ENCODE results near the gene RPS25. TPM values are rescaled to one million over a fixed set of nuclear protein-coding genes. Genes with fewer than 3 reads are reported as not detected.
A peak's percentile ranks its signal among the peaks of the same experiment; 100 is the strongest.

The RPS25 gene
- total RNA-seq, 2 donors from 2014 or later: 710 to 758 TPM

DNA sequence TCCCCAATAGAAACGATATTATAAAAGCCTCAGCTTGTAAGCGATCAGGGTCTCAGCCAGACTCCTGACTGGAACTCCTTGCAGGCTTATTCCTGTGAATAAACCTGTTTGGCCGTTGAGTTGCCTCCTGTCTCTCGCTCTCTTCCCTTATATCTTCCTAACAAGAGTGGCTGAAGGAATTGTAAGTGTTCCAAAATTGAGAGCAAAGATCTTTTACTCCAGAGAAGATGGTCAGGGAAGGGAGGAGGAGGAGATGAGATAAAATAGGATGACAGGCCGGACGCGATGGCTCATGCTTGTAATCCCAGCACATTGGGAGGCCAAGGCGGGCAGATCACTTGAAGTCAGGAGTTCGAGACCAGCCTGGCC is 13.8 kb upstream of the RPS25 start:
- Histone ChIP-seq H3K4me3 (no peak overlapping the region), H3K4me1 (no peaks in the 10 kb centered on the region), H3K9me3 (no peaks in the 10 kb centered on the region), H3K36me3 (no peaks in the 10 kb centered on the region), H3K27me3 (no peaks in the 10 kb centered on the region), H3K27ac (no peak overlapping the region), H3K9ac (ENCODE audit: low read depth in 2 of 2, low read length in 2 of 2) (no peak overlapping the region)
- intact Hi-C loops (cut with DNase I): no loop called here
- TF ChIP-seq, protein P1, sequence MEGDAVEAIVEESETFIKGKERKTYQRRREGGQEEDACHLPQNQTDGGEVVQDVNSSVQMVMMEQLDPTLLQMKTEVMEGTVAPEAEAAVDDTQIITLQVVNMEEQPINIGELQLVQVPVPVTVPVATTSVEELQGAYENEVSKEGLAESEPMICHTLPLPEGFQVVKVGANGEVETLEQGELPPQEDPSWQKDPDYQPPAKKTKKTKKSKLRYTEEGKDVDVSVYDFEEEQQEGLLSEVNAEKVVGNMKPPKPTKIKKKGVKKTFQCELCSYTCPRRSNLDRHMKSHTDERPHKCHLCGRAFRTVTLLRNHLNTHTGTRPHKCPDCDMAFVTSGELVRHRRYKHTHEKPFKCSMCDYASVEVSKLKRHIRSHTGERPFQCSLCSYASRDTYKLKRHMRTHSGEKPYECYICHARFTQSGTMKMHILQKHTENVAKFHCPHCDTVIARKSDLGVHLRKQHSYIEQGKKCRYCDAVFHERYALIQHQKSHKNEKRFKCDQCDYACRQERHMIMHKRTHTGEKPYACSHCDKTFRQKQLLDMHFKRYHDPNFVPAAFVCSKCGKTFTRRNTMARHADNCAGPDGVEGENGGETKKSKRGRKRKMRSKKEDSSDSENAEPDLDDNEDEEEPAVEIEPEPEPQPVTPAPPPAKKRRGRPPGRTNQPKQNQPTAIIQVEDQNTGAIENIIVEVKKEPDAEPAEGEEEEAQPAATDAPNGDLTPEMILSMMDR (IDR thresholded peaks at IDR 0.05): no peak
- DNase-seq: no peak

- Histone ChIP-seq H3K36me3 (no peaks in the 10 kb centered on the region), H3K9ac (ENCODE audit: low read depth in 2 of 2, low read length in 2 of 2) (peak within 1 kb of the TSS; percentile 87 to 92), H3K9me3 (no peaks in the 10 kb centered on the region), H3K27ac (peak within 1 kb of the TSS; percentile 75), H3K4me3 (peak within 1 kb of the TSS; percentile 58), H3K4me1 (no peaks in the 10 kb centered on the region), H3K27me3 (no peaks in the 10 kb centered on the region)
- TF ChIP-seq, protein P1 (IDR thresholded peaks at IDR 0.05): peak; percentile 83
- intact Hi-C loops (cut with DNase I): no loop called here
- peak; percentile 99 for DNase-seq
These were observed 12.3 kb upstream of the RPS25 start, which contains the start of gene SLC37A4 for GRCh38 chr11:119030329-119031047. TSS of gene SLC37A4 (minus strand) at chr11:119030877.

GRCh38 chr11:119030029-119030328 is 11.8 kb upstream of the RPS25 start:
- H3K27ac ChIP-seq: peak overlapping the region; percentile 75
- H3K4me1 ChIP-seq: peaks cover 3% of the 10 kb centered on the region
- H3K27me3 ChIP-seq: no peaks in the 10 kb centered on the region
- TF ChIP-seq, protein P1 (IDR thresholded peaks at IDR 0.05): no peak
- intact Hi-C loops (cut with DNase I): no loop called here
- no peaks in the 10 kb centered on the region for H3K36me3 ChIP-seq
- DNase-seq: no peak
- peak overlapping the region; percentile 87 to 92 for H3K9ac ChIP-seq (ENCODE audit: low read depth in 2 of 2, low read length in 2 of 2)
- no peaks in the 10 kb centered on the region for H3K9me3 ChIP-seq
- H3K4me3 ChIP-seq: peak overlapping the region; percentile 58

GRCh38 chr11:119029340-119030028 is 11.3 kb upstream of the RPS25 start:
- Histone ChIP-seq H3K4me3 (peak overlapping the region; percentile 58), H3K27me3 (no peaks in the 10 kb centered on the region), H3K36me3 (no peaks in the 10 kb centered on the region), H3K9me3 (no peaks in the 10 kb centered on the region), H3K27ac (peak overlapping the region; percentile 75), H3K9ac (ENCODE audit: low read depth in 2 of 2, low read length in 2 of 2) (peak overlapping the region; percentile 87 to 92), H3K4me1 (peaks cover 5% of the 10 kb centered on the region)
- intact Hi-C loops (cut with DNase I): no loop called here
- DNase-seq: peak; percentile 91
- TF ChIP-seq, protein P1 (IDR thresholded peaks at IDR 0.05): no peak

- H3K9ac ChIP-seq (ENCODE audit: low read depth in 2 of 2, low read length in 2 of 2): peak overlapping the region in 1 of 2 donors; percentile 87
- H3K4me1 ChIP-seq: peaks cover 5% of the 10 kb centered on the region
These were observed 10.9 kb upstream of the RPS25 start for GRCh38 chr11:119029069-119029339.

More at GRCh38 chr11:119029069-119029339, 10.9 kb upstream of the RPS25 start:
- intact Hi-C loops (cut with DNase I): no loop called here
- peak overlapping the region; percentile 15 for H3K4me3 ChIP-seq
- no peak for DNase-seq
- H3K27me3 ChIP-seq: no peaks in the 10 kb centered on the region
- no peaks in the 10 kb centered on the region for H3K9me3 ChIP-seq
- peak overlapping the region; percentile 75 for H3K27ac ChIP-seq
- no peaks in the 10 kb centered on the region for H3K36me3 ChIP-seq
- TF ChIP-seq, protein P1 (IDR thresholded peaks at IDR 0.05): no peak

Measured in colonic mucosa (tissue), 4 donors.